CD4-positive, alpha-beta T cell treated with Interleukin-10 for 1 hour (primary cell): Measurements from ENCODE around the gene ZNF423.

Source experiments
- DNase-seq: peaks from one replicate; pipeline ENCODE4 v3.0.0-alpha.2; 2020

The ZNF423 gene

GRCh38 chr16:49747654-49748053 lies 108.3 kb downstream of the ZNF423 start:
- no peak for DNase-seq

- DNase-seq: no peak
Measured at GRCh38 chr16:49746545-49746944, 109.4 kb downstream of the ZNF423 start.

- DNase-seq: no peak
Measured at GRCh38 chr16:49745311-49745747, 110.6 kb downstream of the ZNF423 start.

GRCh38 chr16:49744244-49745220 lies 111.4 kb downstream of the ZNF423 start:
- DNase-seq: no peak

GRCh38 chr16:49743658-49744057 lies 112.3 kb downstream of the ZNF423 start:
- no peak for DNase-seq

GRCh38 chr16:49743203-49743464 lies 112.8 kb downstream of the ZNF423 start:
- DNase-seq: no peak

- no peak for DNase-seq
Measured at GRCh38 chr16:49742428-49743202, 113.3 kb downstream of the ZNF423 start.

GRCh38 chr16:49740256-49740655 lies 115.7 kb downstream of the ZNF423 start:
- no peak for DNase-seq

DNA sequence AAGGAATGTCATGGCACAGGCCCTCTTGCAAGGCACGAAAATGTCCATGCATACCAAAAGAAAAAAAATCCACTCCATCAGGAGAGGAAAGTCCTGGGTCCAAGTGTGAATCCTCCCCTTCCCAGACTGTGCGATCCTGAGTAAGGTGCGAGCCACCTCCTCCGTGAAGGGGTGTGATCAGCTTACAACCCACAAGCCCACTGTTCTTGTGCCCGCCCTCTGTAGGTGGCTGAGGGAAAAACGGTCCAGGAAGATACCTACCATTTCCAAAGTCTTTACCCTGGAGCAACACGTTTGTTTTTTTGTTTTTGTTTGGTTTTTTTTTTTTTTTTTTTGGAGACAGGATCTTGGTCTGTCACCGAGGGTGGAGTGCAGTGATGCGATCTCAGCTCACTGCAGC lies 116.5 kb downstream of the ZNF423 start:
- no peak for DNase-seq

- no peak for DNase-seq
Measured at GRCh38 chr16:49738832-49739231, 117.1 kb downstream of the ZNF423 start.

DNA sequence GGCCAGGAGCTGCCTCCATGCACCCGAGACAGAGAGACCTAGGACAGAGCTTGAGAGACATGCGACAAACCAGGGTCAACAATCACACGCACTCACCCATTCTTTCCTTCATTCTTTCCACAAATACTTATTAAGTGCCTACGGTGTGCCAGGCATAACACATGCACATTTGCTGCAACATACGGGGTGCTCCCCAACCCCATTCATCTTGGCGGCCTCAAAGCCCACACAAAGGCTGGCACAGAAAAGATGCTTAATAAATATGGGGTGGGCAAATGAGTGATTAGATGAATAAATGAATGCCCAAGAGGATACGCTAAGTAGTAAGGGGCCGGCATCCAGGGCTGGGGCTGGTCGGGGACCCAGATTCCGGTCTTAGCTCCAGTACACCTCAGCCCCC lies 117.9 kb downstream of the ZNF423 start:
- DNase-seq: no peak

DNA sequence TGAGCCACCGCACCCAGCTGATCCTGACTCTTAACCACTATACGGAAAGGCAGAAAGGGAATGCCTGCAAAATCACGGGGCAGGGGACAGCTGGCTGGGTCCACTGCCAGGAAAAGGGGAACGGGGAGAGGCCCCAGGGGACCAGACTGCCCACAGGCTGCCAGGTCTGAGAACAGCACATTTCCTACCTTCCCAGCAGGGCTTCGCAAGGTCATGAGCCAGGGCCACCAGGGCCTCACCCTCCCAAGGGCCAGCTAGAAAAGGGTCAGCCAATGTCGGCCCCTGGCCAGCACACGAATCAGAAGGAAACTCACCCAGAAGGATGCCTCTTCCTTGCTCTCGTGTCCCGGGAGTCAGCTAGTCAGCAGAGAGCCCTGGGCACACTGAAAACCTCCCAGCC lies 118.4 kb downstream of the ZNF423 start:
- DNase-seq: no peak

- no peak for DNase-seq
Measured at GRCh38 chr16:49734331-49734730, 121.6 kb downstream of the ZNF423 start.

GRCh38 chr16:49733313-49734009 lies 122.5 kb downstream of the ZNF423 start:
- DNase-seq: no peak

GRCh38 chr16:49731911-49732310 lies 124.0 kb downstream of the ZNF423 start:
- DNase-seq: no peak

DNA sequence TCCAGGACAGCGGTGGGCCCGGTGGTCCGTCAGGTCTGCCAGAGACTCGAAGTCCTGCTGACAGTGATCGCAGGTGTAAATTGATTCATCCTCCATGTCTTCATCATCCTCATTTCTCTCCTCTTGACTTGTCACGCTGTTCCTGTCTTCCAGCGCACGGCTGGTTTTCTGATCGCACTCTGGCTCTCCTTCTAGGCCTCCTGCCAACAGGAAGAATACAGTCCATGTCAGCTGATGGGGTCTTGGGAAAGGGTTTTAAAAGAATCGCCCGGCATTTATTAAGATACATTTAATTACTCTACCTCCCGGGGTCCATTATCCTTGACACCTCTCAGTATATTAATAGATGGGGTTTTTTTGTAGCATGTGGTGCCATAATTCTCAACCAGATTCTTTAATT lies 125.1 kb downstream of the ZNF423 start:
- no peak for DNase-seq

- DNase-seq: no peak
Measured at GRCh38 chr16:49727611-49728010, 128.3 kb downstream of the ZNF423 start.

- DNase-seq: no peak
Measured at GRCh38 chr16:49726155-49726554, 129.8 kb downstream of the ZNF423 start.

GRCh38 chr16:49725651-49726050 lies 130.3 kb downstream of the ZNF423 start:
- DNase-seq: no peak

DNA sequence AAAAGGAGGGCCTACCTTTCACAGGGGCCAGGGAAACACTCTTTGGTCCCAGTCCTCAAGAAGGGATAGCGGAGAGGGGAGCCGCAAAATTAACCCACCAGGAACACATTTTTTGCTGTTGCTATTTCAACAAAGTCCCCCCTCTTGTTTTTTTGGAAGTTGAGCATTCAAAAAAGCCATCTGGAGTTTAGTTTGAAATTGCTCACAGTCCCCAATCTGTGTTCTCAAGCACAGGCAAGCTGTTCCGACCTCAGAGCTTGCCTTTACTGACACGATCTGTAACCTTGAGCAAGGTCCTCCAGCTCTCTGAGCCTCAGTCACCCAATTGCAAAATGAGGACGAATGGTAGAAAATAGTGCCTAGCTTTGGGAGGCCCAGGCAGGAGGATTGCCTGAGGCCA lies 131.1 kb downstream of the ZNF423 start:
- no peak for DNase-seq

GRCh38 chr16:49723310-49723709 lies 132.6 kb downstream of the ZNF423 start:
- DNase-seq: no peak

GRCh38 chr16:49720225-49720624 lies 135.7 kb downstream of the ZNF423 start:
- DNase-seq: no peak

GRCh38 chr16:49717689-49718088 lies 138.2 kb downstream of the ZNF423 start:
- DNase-seq: no peak
